Calu3 (cell line): ENCODE data around the gene PGAP3. TPM values are rescaled to one million over a fixed set of nuclear protein-coding genes. Genes with fewer than 3 reads are reported as not detected.
A peak's percentile ranks its signal among the peaks of the same experiment; 100 is the strongest.

Experiments
- BruUV-seq: library from RNA; stranded (reverse); fragments of 400-500 nt; replicated peaks from 2 replicates; lab custom pipeline; 2021; lab: Mats Ljungman, UMichigan
- CTCF ChIA-PET: fragments of 300-600 bp; sonication (Branson Sonifier 250); formaldehyde crosslinking; loops from one replicate; lab custom pipeline; 2022; ENCODE audit warnings: antibody characterized with exemption; lab: Charles Lee
- DNase-seq: peaks from one replicate; pipeline ENCODE4 v3.0.0; 2022
- H3K27ac Mint-ChIP-seq: one replicate; pipeline ENCODE4 v1.8.0; 2022; ENCODE audit warnings: mixed read lengths; ENCODE audit not compliant: unreplicated experiment
- H3K27me3 Mint-ChIP-seq: one replicate; pipeline ENCODE4 v1.8.0; 2022; ENCODE audit warnings: mixed read lengths; ENCODE audit not compliant: unreplicated experiment
- H3K36me3 Mint-ChIP-seq: one replicate; pipeline ENCODE4 v1.8.0; 2022; ENCODE audit warnings: mild to moderate bottlenecking, moderate library complexity, mixed read lengths; ENCODE audit not compliant: insufficient read depth, unreplicated experiment
- H3K4me1 Mint-ChIP-seq: one replicate; pipeline ENCODE4 v1.8.0; 2022; ENCODE audit warnings: mild to moderate bottlenecking, low read depth, mixed read lengths; ENCODE audit not compliant: unreplicated experiment
- H3K4me3 Mint-ChIP-seq: one replicate; pipeline ENCODE4 v1.8.0; 2022; ENCODE audit warnings: mild to moderate bottlenecking, low read depth, moderate library complexity, mixed read lengths; ENCODE audit not compliant: unreplicated experiment
- H3K9me3 Mint-ChIP-seq: one replicate; pipeline ENCODE4 v1.8.0; 2022; ENCODE audit warnings: low read depth, mixed read lengths; ENCODE audit not compliant: unreplicated experiment
- intact Hi-C: fragments of 100-400 bp; cut with micrococcal nuclease; formaldehyde crosslinking; loops from one replicate; pipeline ENCODE4 v1.10.0; 2022; ENCODE audit not compliant: unreplicated experiment
- total RNA-seq: library from RNA; stranded (reverse); gene quantifications from 2 replicates; pipeline ENCODE4 v1.2.3, GENCODE V29; 2022
- TF ChIP-seq, protein P1 (sequence below): fragments of 200-600 bp; IDR thresholded peaks from one replicate; pipeline ENCODE4 v1.8.0; 2022; ENCODE audit warnings: antibody characterized with exemption; ENCODE audit not compliant: unreplicated experiment

PGAP3 gene
- total RNA-seq, 1 experiment from 2014 or later: 1,186 TPM

DNA sequence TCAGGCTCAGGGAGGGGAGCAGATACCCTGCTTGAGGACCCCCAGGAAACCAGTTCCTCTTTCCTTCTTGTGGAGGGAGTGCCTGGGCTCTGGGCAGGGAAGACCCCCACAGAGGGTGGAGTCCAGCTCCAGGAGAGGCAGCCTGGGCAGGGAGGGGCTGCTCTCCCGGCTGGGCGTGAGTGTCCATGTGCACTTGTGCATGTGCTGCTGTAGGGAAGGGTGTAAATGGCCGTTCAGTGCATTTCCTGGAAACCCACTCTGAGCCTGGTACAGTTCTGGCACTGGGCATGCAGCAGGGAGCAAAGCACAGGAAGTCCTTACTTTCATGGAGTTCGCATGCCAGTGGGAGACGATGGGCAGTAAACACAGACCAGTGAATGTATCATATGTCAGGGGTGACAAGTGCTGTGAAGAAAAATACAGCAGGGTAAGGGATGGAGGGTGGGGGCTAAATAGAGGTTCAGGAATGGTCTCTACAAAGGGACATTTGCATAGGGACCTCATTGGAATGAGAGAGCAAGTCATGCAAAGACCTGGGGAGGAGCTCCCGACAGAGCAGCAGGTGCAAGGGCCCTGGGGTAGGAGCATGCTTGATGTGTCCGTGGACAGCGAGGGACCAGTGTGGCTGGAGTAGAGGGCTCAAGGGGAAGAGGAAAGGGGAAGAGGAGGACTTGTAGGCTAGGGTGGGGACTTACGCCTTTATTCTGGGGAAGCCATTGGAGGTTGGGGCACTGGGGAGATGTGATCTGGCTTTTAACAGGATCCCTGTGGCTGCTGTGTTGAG, 45.4 kb downstream of the PGAP3 start:
- no peak overlapping the region for H3K4me3 Mint-ChIP-seq
- no peaks in the 10 kb centered on the region for H3K9me3 Mint-ChIP-seq
- H3K27me3 Mint-ChIP-seq: no peaks in the 10 kb centered on the region
- BruUV-seq: no TSS peak
- peaks cover 70% of the 10 kb centered on the region for H3K4me1 Mint-ChIP-seq
- TF ChIP-seq, protein P1, sequence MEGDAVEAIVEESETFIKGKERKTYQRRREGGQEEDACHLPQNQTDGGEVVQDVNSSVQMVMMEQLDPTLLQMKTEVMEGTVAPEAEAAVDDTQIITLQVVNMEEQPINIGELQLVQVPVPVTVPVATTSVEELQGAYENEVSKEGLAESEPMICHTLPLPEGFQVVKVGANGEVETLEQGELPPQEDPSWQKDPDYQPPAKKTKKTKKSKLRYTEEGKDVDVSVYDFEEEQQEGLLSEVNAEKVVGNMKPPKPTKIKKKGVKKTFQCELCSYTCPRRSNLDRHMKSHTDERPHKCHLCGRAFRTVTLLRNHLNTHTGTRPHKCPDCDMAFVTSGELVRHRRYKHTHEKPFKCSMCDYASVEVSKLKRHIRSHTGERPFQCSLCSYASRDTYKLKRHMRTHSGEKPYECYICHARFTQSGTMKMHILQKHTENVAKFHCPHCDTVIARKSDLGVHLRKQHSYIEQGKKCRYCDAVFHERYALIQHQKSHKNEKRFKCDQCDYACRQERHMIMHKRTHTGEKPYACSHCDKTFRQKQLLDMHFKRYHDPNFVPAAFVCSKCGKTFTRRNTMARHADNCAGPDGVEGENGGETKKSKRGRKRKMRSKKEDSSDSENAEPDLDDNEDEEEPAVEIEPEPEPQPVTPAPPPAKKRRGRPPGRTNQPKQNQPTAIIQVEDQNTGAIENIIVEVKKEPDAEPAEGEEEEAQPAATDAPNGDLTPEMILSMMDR: no peak
- DNase-seq: peak; percentile 76
- peaks cover 31% of the 10 kb centered on the region for H3K36me3 Mint-ChIP-seq
- H3K27ac Mint-ChIP-seq: no peak overlapping the region
- intact Hi-C loops: no loop called here
- CTCF ChIA-PET: interaction anchor here (0.5 to 161.2 kb wide), 14 partner anchors 22 to 442 kb away, joined by 3 to 42089 read pairs (median 16); partner anchors contain the start of genes ERBB2, GRB7, GSDMA and GSDMB

DNA sequence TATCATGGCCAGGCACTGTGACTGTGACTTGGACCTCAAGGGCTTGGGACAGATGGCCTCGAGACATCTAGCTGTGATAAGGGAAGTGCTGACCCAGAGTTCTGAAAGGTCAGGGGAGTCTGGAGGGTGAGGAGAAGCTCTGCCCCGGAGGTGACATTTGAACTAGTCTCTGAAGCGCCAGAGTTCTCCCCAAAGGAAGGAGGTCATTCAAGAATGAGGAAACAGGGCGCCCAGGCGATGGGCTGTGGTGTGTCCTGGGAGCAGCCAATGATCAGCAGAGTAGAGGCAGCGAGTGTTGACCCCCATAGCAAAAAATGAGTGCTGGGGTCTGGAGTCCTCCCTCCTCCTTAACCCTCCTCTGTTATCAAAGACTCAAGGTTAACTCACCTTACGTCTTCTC, 46.0 kb downstream of the PGAP3 start:
- CTCF ChIA-PET: interaction anchor here (0.5 to 161.2 kb wide), 16 partner anchors 21 to 926 kb away, joined by 3 to 42089 read pairs (median 6); partner anchors contain the start of genes ERBB2, GRB7, GSDMA and GSDMB
- H3K9me3 Mint-ChIP-seq: no peaks in the 10 kb centered on the region
- H3K4me3 Mint-ChIP-seq: no peak overlapping the region
- BruUV-seq: no TSS peak
- H3K4me1 Mint-ChIP-seq: peaks cover 72% of the 10 kb centered on the region
- no peak overlapping the region for H3K27ac Mint-ChIP-seq
- DNase-seq: peak; percentile 77
- no peaks in the 10 kb centered on the region for H3K27me3 Mint-ChIP-seq
- intact Hi-C loops: no loop called here
- peaks cover 37% of the 10 kb centered on the region for H3K36me3 Mint-ChIP-seq
- TF ChIP-seq, protein P1: no peak

DNA sequence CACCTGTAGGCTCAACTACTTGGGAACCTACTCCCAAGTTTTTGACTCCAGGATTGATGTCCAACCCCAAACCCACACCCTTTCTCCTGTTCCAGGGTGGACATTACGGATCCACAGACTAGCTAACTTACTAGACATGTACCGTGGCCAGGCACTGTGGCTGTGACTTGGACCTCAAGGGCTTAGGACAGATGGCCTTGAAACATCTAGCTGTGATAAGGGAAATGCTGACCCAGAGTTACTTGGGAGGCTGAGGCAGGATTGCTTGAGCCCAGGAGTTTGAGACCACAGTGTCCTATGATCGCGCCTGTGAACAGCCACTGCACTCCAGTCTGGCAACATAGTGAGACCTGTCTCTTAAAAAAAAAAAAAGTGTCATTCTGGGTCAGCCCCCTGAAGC, 46.8 kb downstream of the PGAP3 start:
- CTCF ChIA-PET: interaction anchor here (0.6 to 161.2 kb wide), 14 partner anchors 20 to 1025 kb away, joined by 3 to 42089 read pairs (median 18); partner anchors contain the start of genes ERBB2, GRB7, GSDMA and GSDMB
- Mint-ChIP-seq H3K27ac (no peak overlapping the region), H3K4me3 (no peak overlapping the region), H3K27me3 (no peaks in the 10 kb centered on the region), H3K36me3 (peaks cover 44% of the 10 kb centered on the region), H3K9me3 (no peaks in the 10 kb centered on the region), H3K4me1 (peaks cover 78% of the 10 kb centered on the region)
- intact Hi-C loops: no loop called here
- no TSS peak for BruUV-seq
- DNase-seq: no peak
- TF ChIP-seq, protein P1: no peak

DNA sequence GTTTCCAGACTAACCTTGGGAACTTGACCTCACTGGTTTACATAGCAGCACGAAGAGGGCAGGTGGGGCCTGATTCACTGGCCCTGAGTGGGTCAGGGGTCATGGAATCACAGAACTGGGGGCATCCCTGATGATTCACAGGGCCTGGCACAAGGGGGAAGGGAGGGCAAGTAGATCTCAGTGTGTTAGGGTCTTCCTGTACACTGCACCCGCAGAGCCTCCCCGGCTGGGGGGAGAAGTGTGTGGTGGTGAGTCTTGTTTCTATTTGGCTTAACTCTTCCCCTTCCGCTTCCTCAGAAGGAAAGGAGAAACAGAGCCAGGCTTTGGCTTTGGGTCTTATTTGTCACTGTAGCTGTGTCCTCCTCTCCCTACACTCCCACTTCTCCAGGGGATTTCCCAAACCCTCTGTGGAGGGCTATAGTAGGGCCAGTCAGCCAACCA, 47.2 kb downstream of the PGAP3 start:
- H3K9me3 Mint-ChIP-seq: no peaks in the 10 kb centered on the region
- BruUV-seq: no TSS peak
- DNase-seq: peak; percentile 77
- no peaks in the 10 kb centered on the region for H3K27me3 Mint-ChIP-seq
- peaks cover 79% of the 10 kb centered on the region for H3K4me1 Mint-ChIP-seq
- H3K4me3 Mint-ChIP-seq: no peak overlapping the region
- H3K36me3 Mint-ChIP-seq: peaks cover 44% of the 10 kb centered on the region
- no peak overlapping the region for H3K27ac Mint-ChIP-seq
- CTCF ChIA-PET: interaction anchor here (0.7 to 161.2 kb wide), 16 partner anchors 20 to 835 kb away, joined by 3 to 42089 read pairs (median 42); partner anchors contain the start of genes ERBB2, GRB7, GSDMA and GSDMB
- intact Hi-C loops: no loop called here
- TF ChIP-seq, protein P1: no peak
